Lower lobe of right lung (tissue), 2 donors: ENCODE results near the gene RIPK4. TPM values are rescaled to one million over a fixed set of nuclear protein-coding genes. Genes with fewer than 3 reads are reported as not detected.

Experiments used
- ATAC-seq, 2 donors: fragments of 200-7000 bp; cut with Tn5 transposase; one replicate each; pipeline ENCODE4 v1.9.1; 2020 to 2022; ENCODE audit warnings: mild to moderate bottlenecking in 2 of 2, moderate library complexity in 2 of 2
- DNase-seq: peaks from one replicate; pipeline ENCODE4 v3.0.0-alpha.2; 2020
- H3K27ac ChIP-seq: fragments of 200-600 bp; one replicate; pipeline ENCODE4 v1.8.0; 2022
- H3K27me3 ChIP-seq: fragments of 200-600 bp; one replicate; pipeline ENCODE4 v1.8.0; 2022; ENCODE audit warnings: low read depth
- H3K36me3 ChIP-seq: fragments of 200-600 bp; one replicate; pipeline ENCODE4 v1.8.0; 2022; ENCODE audit warnings: mild to moderate bottlenecking
- H3K4me1 ChIP-seq: fragments of 200-600 bp; one replicate; pipeline ENCODE4 v1.8.0; 2022
- H3K4me3 ChIP-seq: fragments of 200-600 bp; one replicate; pipeline ENCODE4 v1.8.0; 2022; ENCODE audit warnings: mild to moderate bottlenecking
- H3K9me3 ChIP-seq: fragments of 200-600 bp; one replicate; pipeline ENCODE4 v1.8.0; 2022
- intact Hi-C: fragments of 100-400 bp; cut with DNase I; formaldehyde crosslinking; loops from one replicate; pipeline ENCODE4 v1.11.0; 2022
- total RNA-seq: library from RNA; stranded (reverse); fragmentation: NEBNext Ultra II Directional; extraction: Animal tissue kit (Norgen Biotek cat#: 25700); gene quantifications from one replicate; pipeline ENCODE4 v1.2.1, GENCODE V29; 2021
- TF ChIP-seq, protein P1 (sequence below): fragments of 200-600 bp; IDR thresholded peaks from one replicate; pipeline ENCODE4 v1.8.0; 2022; ENCODE audit warnings: antibody characterized with exemption, mild to moderate bottlenecking
- donor health status: DM: no; HTN: yes; CAD: no; lungs with severe emphysema.

The RIPK4 gene
- total RNA-seq, 1 donor from 2014 or later, result 8.7 TPM

DNA sequence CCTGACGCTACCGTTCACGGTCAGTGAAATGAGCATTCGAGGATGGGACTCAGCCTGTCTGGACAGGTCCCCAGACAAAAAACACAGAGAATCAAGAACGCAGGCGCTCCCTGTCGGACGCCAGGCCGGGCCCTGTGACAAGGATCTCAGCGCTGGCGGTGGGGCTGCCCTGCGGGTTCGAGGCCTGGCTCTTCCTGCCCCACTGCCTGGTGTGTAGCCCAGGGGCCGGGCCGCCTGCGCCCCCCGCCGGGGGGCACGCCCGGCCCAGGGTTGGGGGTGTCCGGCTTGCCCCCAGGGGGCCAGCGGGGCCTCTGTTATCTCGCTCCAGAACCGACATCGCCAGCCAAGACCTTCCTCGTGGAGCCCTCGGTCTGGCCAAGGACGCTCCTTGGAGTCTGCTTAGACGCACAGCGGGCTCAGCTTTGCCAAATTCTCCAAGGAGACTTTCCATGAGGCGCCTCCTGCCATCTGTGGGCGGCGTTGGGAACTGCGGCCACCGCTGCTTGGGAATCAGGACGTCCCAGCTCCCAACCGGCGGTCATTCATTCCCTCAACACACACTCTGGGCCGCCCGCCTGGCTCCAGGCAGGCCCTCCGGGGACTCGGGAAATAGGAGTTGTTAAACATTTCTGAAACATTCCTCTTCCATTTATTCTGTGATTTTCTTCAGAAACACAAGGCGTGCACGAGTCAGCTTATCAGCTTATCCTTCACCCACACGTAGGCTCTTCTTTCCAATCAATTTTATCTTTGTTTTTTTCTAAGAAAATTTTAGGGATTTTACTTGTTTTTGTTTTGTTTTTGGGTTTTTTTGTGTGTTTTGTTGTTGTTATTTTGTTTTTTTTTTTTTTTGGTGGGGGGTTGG, 11.3 kb upstream of the RIPK4 start:
- intact Hi-C loops, result loop anchor here (10.0 kb wide), 1 partner anchor 163 kb away; no protein-coding TSS in a partner anchor
- Histone ChIP-seq H3K4me1 (peaks cover 8% of the 10 kb centered on the region), H3K27me3 (peaks cover 38% of the 10 kb centered on the region), H3K36me3 (no peaks in the 10 kb centered on the region), H3K4me3 (no peak overlapping the region), H3K9me3 (no peaks in the 10 kb centered on the region), H3K27ac (no peak overlapping the region)
- peak; percentile 93 to 94 for ATAC-seq
- TF ChIP-seq, protein P1, sequence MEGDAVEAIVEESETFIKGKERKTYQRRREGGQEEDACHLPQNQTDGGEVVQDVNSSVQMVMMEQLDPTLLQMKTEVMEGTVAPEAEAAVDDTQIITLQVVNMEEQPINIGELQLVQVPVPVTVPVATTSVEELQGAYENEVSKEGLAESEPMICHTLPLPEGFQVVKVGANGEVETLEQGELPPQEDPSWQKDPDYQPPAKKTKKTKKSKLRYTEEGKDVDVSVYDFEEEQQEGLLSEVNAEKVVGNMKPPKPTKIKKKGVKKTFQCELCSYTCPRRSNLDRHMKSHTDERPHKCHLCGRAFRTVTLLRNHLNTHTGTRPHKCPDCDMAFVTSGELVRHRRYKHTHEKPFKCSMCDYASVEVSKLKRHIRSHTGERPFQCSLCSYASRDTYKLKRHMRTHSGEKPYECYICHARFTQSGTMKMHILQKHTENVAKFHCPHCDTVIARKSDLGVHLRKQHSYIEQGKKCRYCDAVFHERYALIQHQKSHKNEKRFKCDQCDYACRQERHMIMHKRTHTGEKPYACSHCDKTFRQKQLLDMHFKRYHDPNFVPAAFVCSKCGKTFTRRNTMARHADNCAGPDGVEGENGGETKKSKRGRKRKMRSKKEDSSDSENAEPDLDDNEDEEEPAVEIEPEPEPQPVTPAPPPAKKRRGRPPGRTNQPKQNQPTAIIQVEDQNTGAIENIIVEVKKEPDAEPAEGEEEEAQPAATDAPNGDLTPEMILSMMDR, result peak; percentile 95
- peak; percentile 89 for DNase-seq

DNA sequence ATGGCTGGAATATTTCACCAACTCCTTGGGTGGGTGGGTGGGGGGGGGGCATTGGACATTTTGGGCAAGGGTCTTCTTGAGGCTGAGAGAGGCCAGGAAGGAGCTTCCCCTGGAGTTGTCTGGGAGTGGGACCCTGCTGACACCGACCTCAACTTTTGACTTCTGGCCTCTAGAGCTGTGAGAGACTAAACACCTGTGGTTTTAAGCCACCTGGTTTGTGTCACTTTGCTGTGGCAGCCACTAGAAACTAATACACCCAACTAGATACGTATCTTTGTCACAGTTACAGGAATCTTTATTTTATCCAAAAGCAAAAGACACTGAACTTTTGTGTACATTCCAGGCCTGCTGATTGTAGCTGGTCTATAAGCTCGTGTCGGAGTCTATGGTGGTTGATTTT, 9.9 kb upstream of the RIPK4 start:
- intact Hi-C loops, result loop anchor here (10.0 kb wide), 1 partner anchor 162 kb away; no protein-coding TSS in a partner anchor
- Histone ChIP-seq H3K27me3 (peaks cover 30% of the 10 kb centered on the region), H3K4me3 (no peak overlapping the region), H3K36me3 (no peaks in the 10 kb centered on the region), H3K9me3 (no peaks in the 10 kb centered on the region), H3K4me1 (peaks cover 8% of the 10 kb centered on the region), H3K27ac (no peak overlapping the region)
- TF ChIP-seq, protein P1, result no peak
- DNase-seq, result no peak
- no peak for ATAC-seq

DNA sequence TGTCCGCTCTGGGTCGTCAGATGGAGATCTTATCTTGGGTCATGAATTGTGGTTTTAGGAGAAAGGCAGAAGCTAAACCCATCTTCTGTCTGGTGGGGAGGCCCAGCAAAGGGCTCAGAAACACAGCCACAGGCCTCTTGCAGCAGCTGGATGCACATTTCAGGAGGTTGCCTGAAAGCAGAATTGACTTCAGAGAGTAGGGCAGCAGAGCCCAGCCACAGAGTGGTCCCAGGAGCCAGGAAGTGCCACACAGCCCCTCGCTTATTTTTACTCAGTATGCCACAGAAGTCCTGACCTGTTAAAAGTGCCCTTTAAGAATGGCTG, 8.3 kb upstream of the RIPK4 start:
- intact Hi-C loops, result loop anchor here (10.0 kb wide), 1 partner anchor 160 kb away; no protein-coding TSS in a partner anchor

DNA sequence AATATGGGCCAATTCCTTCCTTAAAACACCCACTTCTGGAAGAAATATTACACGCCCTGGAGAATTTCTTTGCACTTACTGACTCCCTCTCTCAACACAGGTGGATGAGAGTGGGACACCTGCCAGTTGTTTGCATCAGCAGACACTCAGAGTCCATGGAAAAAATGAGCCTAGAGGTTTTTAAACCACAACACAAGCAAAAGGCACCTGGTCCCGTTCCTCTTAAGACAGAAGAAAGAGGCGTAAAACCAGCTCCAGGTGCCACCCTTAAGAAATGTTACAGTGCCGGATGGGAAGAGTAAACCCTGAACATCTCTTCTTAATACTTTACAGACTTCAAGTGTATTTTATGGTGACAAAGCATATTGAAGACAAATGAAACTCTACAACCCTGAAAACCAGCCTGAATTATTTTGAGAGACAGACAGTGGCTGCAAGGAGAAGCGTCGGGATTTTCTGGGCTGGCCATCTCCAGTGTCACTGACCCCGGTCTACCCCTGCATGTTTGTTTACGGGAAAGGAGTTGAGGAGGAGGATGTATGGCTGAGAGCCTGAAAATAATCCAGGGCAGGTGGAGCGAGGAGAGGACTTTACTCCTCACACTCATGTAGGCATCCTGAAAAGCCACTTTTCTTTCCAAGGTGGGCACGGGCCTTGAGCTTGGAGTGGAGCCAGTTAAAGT, 7.8 kb upstream of the RIPK4 start:
- H3K4me1 ChIP-seq, result peaks cover 8% of the 10 kb centered on the region
- H3K4me3 ChIP-seq, result no peak overlapping the region
- no peak overlapping the region for H3K27ac ChIP-seq
- no peaks in the 10 kb centered on the region for H3K9me3 ChIP-seq
- no peaks in the 10 kb centered on the region for H3K36me3 ChIP-seq
- DNase-seq (no peak), ATAC-seq (peak; percentile 29 to 46)
- intact Hi-C loops, result loop anchor here (10.0 kb wide), 1 partner anchor 160 kb away; no protein-coding TSS in a partner anchor
- peaks cover 44% of the 10 kb centered on the region for H3K27me3 ChIP-seq
- TF ChIP-seq, protein P1, result no peak

More for the DNA sequence above, 8.3 kb upstream of the RIPK4 start:
- TF ChIP-seq, protein P1, result no peak
- peaks cover 45% of the 10 kb centered on the region for H3K27me3 ChIP-seq
- H3K4me3 ChIP-seq, result no peak overlapping the region
- ATAC-seq, result no peak
- peaks cover 8% of the 10 kb centered on the region for H3K4me1 ChIP-seq
- H3K36me3 ChIP-seq, result no peaks in the 10 kb centered on the region
- DNase-seq, result no peak
- H3K9me3 ChIP-seq, result no peaks in the 10 kb centered on the region
- H3K27ac ChIP-seq, result no peak overlapping the region

DNA sequence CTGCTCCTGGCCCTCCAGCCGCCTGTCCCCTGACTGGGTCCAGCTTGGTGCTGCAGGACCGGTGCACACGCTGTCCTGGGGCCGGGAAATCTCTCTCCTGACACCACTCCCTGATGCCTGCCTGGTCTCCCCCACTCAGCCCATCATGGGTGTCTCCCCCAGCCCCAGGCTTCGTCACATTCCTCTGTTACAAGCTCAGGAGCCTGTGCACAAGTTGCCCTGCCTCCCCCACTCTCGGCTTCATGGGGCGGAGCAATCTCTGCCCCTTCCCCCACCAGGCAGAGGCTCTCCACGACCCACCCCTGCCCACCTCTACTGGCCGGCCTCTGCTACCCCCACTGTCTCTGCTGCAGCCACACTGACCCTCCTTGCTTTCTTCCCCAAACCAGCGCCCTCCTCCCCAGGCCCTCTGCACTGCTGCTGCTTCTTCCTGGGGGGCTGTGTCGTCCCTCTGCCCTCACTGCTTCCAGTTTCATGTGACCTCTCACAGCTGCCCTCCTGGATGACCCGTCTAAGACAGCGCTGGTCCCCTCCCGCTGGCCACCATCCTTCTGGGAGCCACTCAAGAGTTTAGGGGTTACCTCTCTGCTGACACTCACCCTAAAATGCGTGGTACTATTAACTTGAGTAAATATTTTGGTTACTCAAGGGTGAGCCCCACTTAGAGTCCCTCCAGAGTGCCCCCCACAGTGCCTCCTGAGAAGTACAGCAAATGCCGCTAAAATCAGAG, 5.7 kb upstream of the RIPK4 start:
- DNase-seq (no peak), ATAC-seq (no peak)
- H3K4me3 ChIP-seq, result no peak overlapping the region
- TF ChIP-seq, protein P1, result no peak
- peaks cover 17% of the 10 kb centered on the region for H3K4me1 ChIP-seq
- peaks cover 48% of the 10 kb centered on the region for H3K27me3 ChIP-seq
- no peaks in the 10 kb centered on the region for H3K9me3 ChIP-seq
- H3K36me3 ChIP-seq, result no peaks in the 10 kb centered on the region
- intact Hi-C loops, result loop anchor here (10.0 kb wide), 1 partner anchor 158 kb away; no protein-coding TSS in a partner anchor
- no peak overlapping the region for H3K27ac ChIP-seq
